Nephron progenitor cell (in vitro differentiated cells): ENCODE data around the gene ACAN.

ENCODE experiments used
- DNase-seq: peaks from one replicate; pipeline ENCODE4 v3.0.0; 2021
- H3K27ac Mint-ChIP-seq: 2 replicates; pipeline ENCODE4 v1.8.0; 2021; ENCODE audit warnings: mild to moderate bottlenecking, moderate library complexity, mixed read lengths
- H3K27me3 Mint-ChIP-seq: 2 replicates; pipeline ENCODE4 v1.8.0; 2021; ENCODE audit warnings: mild to moderate bottlenecking, low read depth, mixed read lengths; ENCODE audit not compliant: poor library complexity
- H3K36me3 Mint-ChIP-seq: 2 replicates; pipeline ENCODE4 v1.8.0; 2021; ENCODE audit warnings: low read depth, mixed read lengths
- H3K4me1 Mint-ChIP-seq: 2 replicates; pipeline ENCODE4 v1.8.0; 2021; ENCODE audit warnings: mixed read lengths
- H3K4me3 Mint-ChIP-seq: 2 replicates; pipeline ENCODE4 v1.8.0; 2021; ENCODE audit warnings: mild to moderate bottlenecking, moderate library complexity, mixed read lengths
- H3K9me3 Mint-ChIP-seq: 2 replicates; pipeline ENCODE4 v1.8.0; 2021; ENCODE audit warnings: mild to moderate bottlenecking, moderate library complexity, mixed read lengths
- CTCF ChIP-seq: fragments of 200-600 bp; sonication (generic); IDR thresholded peaks from 2 replicates; pipeline ENCODE4 v1.5.0; 2021; ENCODE audit warnings: antibody characterized with exemption

Gene ACAN

GRCh38 chr15:88803920-88804247, 648 bp downstream of the ACAN start:
- TF ChIP-seq CTCF: no peak
- no peaks in the 10 kb centered on the region for H3K36me3 Mint-ChIP-seq
- H3K4me1 Mint-ChIP-seq: peaks cover 15% of the 10 kb centered on the region
- H3K27me3 Mint-ChIP-seq: peaks cover 88% of the 10 kb centered on the region
- no peaks in the 10 kb centered on the region for H3K9me3 Mint-ChIP-seq
- H3K27ac Mint-ChIP-seq: no peak overlapping the region
- peak overlapping the region; percentile 76 for H3K4me3 Mint-ChIP-seq
- DNase-seq: no peak

- Mint-ChIP-seq H3K4me3 (peak overlapping the region; percentile 76), H3K27ac (no peak overlapping the region), H3K4me1 (peaks cover 15% of the 10 kb centered on the region), H3K27me3 (peaks cover 86% of the 10 kb centered on the region), H3K9me3 (no peaks in the 10 kb centered on the region), H3K36me3 (no peaks in the 10 kb centered on the region)
- TF ChIP-seq CTCF: no peak
- no peak for DNase-seq
Measured at GRCh38 chr15:88804257-88804656, 1.0 kb downstream of the ACAN start.

- DNase-seq: no peak
- no peak overlapping the region for H3K4me3 Mint-ChIP-seq
- H3K4me1 Mint-ChIP-seq: peaks cover 18% of the 10 kb centered on the region
- H3K9me3 Mint-ChIP-seq: no peaks in the 10 kb centered on the region
- no peak overlapping the region for H3K27ac Mint-ChIP-seq
- no peaks in the 10 kb centered on the region for H3K36me3 Mint-ChIP-seq
- peaks cover 83% of the 10 kb centered on the region for H3K27me3 Mint-ChIP-seq
- TF ChIP-seq CTCF: no peak
Measured at GRCh38 chr15:88805031-88805780, 2.0 kb downstream of the ACAN start.

- no peak overlapping the region for H3K4me3 Mint-ChIP-seq
- H3K4me1 Mint-ChIP-seq: peaks cover 40% of the 10 kb centered on the region
- no peaks in the 10 kb centered on the region for H3K9me3 Mint-ChIP-seq
- no peak overlapping the region for H3K27ac Mint-ChIP-seq
- H3K27me3 Mint-ChIP-seq: peaks cover 46% of the 10 kb centered on the region
- TF ChIP-seq CTCF: no peak
- no peak for DNase-seq
- H3K36me3 Mint-ChIP-seq: no peaks in the 10 kb centered on the region
Measured at GRCh38 chr15:88810446-88810845, 7.2 kb downstream of the ACAN start.

GRCh38 chr15:88812133-88812532, 8.9 kb downstream of the ACAN start:
- H3K4me1 Mint-ChIP-seq: peaks cover 37% of the 10 kb centered on the region
- DNase-seq: no peak
- H3K27ac Mint-ChIP-seq: peak overlapping the region; percentile 71
- H3K4me3 Mint-ChIP-seq: no peak overlapping the region
- no peaks in the 10 kb centered on the region for H3K36me3 Mint-ChIP-seq
- TF ChIP-seq CTCF: no peak
- peaks cover 29% of the 10 kb centered on the region for H3K27me3 Mint-ChIP-seq
- H3K9me3 Mint-ChIP-seq: no peaks in the 10 kb centered on the region

- no peaks in the 10 kb centered on the region for H3K9me3 Mint-ChIP-seq
- TF ChIP-seq CTCF: no peak
- no peaks in the 10 kb centered on the region for H3K36me3 Mint-ChIP-seq
- DNase-seq: no peak
- H3K27me3 Mint-ChIP-seq: peaks cover 30% of the 10 kb centered on the region
- peaks cover 30% of the 10 kb centered on the region for H3K4me1 Mint-ChIP-seq
- no peak overlapping the region for H3K27ac Mint-ChIP-seq
- H3K4me3 Mint-ChIP-seq: no peak overlapping the region
Measured at GRCh38 chr15:88813960-88814359, 10.7 kb downstream of the ACAN start.
